HG02678 (cell line): ENCODE results near the gene KRTAP9-4.
"Not testable (repeated sequence)": the region's sequence is repeated elsewhere in the genome, so short reads cannot be mapped to it uniquely, and the experiment has no call there.

Experiments
- ATAC-seq: cut with Tn5 transposase; IDR thresholded peaks from one replicate; pipeline ENCODE4 v1.9.1; 2021; ENCODE audit warnings: mild to moderate bottlenecking, moderate library complexity; ENCODE audit not compliant: unreplicated experiment

Gene KRTAP9-4, protein sequence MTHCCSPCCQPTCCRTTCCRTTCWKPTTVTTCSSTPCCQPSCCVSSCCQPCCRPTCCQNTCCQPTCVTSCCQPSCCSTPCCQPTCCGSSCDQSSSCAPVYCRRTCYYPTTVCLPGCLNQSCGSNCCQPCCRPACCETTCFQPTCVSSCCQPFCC

GRCh38 chr17:41249637-41250240 lies at the start of gene KRTAP9-4:
Gene KRTAP9-4 (plus strand): TSS chr17:41249687. CDS start chr17:41249721, 34 bp downstream.
- ATAC-seq, result not testable (repeated sequence)

DNA sequence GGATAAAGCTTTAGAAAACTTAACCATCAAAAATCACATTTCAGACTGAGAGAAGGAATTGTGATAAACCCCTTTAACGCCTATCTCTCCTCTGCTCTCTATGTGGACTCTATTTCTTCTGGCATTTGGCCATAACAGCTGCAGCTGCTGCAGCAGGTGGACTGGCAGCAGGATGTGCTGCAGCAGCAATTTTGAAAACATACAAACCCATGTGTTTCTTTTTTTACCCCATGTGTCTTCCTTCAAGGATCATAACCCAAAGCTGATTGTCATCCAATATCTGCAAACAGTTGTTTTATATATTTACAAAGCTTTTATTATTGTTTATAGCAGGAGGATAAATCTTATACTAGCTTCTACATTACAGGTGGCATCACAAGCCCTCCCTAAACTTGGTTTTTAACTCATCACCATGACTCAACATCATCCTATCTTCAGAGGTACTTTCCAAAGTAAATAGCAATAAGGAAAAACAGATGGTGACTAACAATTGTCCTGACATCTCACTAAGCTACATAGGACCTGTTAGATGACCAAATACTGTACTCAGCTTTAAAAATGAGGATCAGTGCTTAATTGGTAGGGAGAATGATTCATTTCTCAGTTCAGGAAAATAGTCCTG lies 37.5 kb upstream of the KRTAP9-4 start:
- no peak for ATAC-seq

GRCh38 chr17:41212524-41213169 lies 36.8 kb upstream of the KRTAP9-4 start:
- no peak for ATAC-seq

DNA sequence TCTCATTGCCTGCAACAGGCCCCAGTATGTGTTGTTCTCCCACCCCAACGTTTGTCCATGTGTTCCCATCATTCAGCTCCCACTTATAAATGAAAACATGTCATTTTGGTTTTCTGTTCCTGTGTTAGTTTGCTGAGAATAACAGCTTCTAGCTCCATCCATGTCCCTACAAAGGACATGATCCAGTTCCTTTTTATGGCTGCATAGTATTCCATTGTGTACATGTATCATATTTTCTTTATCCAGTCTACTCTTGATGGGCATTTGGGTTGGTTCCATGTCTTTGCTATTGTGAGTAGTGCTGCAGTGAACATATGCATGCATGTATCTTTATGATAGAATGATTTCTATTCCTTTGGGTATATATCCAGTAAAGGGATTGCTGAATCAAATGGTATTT lies 33.8 kb upstream of the KRTAP9-4 start:
- ATAC-seq, result no peak

DNA sequence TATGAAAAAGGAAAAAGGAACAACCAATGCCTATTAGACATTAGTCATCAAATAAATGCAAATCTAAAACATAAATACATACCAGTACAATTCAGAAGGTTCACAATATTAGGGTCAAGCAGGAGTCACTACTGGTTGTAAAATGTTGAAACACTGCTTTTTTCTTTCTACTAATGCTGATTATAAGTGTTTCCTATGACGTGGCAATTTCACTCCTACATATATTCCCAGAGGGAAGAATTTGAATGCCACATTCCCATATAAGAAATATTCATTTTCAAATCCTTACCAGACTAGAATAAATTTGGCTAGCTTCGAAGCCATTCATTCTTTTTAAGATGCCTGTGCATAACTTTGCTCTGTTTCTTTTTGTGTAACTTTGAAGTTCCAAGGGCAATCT lies 25.7 kb upstream of the KRTAP9-4 start:
- ATAC-seq, result no peak

- no peak for ATAC-seq
Observed at GRCh38 chr17:41226051-41226450, 23.4 kb upstream of the KRTAP9-4 start.

- not testable (repeated sequence) for ATAC-seq
Observed at GRCh38 chr17:41226598-41227095, 22.8 kb upstream of the KRTAP9-4 start, which contains the start of gene KRTAP9-2. Gene KRTAP9-2 (plus strand): TSS chr17:41226648. CDS start chr17:41226655, 7 bp downstream.

DNA sequence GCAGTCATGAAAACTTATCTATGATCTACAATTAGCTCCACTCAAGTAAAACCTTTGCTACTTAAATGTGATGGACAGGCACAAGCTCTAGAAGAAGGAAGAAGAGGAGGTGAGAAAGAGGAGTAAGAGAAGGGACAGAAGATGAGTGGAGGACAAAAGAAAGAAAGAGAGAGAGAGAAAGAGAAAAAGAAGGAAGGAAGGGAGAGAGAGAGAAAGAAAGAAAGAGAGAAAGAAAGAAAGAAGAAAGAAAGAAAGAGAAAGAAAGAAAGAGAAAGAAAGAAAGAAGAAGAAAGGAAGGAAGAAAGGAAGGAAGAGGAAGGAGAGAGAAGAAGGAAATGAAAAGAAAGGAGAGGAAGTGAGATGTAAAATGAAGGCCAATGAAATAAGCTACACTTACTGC lies 19.4 kb upstream of the KRTAP9-4 start:
- no peak for ATAC-seq

GRCh38 chr17:41231731-41232130 lies 17.8 kb upstream of the KRTAP9-4 start:
- no peak for ATAC-seq

GRCh38 chr17:41232399-41233105 lies 16.9 kb upstream of the KRTAP9-4 start, which contains the start of gene KRTAP9-3:
Gene KRTAP9-3 (plus strand): TSS chr17:41232449. CDS start chr17:41232502, 53 bp downstream.
- not testable (repeated sequence) for ATAC-seq

DNA sequence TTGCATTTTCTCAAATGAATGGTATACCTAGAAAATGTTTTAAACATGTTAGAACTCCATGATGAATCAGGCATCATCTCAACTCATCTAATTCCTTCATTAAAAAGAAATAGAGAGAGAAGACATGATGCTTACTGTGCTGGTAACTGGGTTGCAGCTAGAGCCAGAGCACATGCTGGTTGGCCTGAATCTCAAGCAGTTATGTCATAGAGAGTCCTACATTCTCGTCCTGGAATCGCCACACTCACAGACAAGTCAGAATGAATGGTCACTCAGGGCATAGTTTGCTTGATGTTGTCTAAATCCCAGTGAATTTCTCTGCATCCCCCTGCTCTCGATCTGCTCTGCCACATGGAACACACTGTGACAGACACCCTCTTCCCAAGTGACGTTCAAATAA lies 12.4 kb upstream of the KRTAP9-4 start:
- not testable (repeated sequence) for ATAC-seq

DNA sequence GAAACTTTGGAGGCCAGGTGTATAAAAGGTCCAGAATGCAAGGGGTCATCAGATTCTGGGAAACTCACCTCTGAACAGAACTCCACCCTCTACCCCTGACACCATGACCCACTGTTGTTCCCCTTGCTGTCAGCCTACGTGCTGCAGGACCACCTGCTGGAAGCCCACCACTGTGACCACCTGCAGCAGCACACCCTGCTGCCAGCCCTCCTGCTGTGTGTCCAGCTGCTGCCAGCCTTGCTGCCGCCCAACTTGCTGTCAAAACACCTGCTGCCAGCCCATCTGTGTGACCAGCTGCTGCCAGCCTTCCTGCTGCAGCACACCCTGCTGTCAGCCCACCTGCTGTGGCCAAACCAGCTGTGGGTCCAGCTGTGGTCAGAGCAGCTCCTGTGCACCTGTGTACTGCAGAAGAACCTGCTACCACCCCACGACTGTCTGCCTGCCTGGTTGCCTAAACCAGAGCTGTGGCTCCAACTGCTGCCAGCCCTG lies 11.5 kb upstream of the KRTAP9-4 start, which contains the start of gene KRTAP9-8:
Gene KRTAP9-8 (plus strand): TSS at position 51 of the 489 bp plus-strand sequence. CDS start 53 bp downstream, at position 104.
- ATAC-seq, result not testable (repeated sequence)

GRCh38 chr17:41246995-41247787 lies 2.3 kb upstream of the KRTAP9-4 start:
- not testable (repeated sequence) for ATAC-seq

- ATAC-seq, result no peak
Observed at GRCh38 chr17:41251261-41251660, 1.8 kb downstream of the KRTAP9-4 start.

- no peak for ATAC-seq
Observed at GRCh38 chr17:41254861-41255260, 5.4 kb downstream of the KRTAP9-4 start.

DNA sequence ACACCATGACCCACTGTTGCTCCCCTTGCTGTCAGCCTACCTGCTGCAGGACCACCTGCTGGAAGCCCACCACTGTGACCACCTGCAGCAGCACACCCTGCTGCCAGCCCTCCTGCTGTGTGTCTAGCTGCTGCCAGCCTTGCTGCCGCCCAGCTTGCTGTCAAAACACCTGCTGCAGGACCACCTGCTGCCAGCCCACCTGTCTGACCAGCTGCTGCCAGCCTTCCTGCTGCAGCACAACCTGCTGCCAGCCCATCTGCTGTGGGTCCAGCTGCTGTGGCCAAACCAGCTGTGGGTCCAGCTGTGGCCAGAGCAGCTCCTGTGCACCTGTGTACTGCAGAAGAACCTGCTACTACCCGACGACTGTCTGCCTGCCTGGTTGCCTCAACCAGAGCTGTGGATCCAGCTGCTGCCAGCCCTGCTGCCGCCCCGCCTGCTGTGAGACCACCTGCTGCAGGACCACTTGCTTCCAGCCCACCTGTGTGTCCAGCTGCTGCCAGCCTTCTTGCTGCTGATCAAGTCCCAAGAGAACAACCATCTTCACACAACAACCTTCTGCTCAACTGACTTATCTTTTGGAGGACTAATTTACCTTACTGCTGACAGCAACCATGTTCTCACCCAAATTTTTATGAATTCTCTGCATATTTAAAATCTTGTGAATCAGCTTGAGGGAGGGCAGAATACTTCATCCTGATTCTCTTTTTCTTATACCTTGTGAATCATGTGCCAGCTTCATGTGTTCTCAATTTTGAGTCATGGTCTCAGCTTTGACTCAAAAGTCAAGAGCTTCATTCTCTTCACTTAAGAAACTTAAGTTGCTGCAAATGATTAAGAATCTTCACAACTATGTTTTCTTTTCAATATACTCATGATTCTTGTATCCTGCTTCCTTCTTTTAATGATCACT lies 6.1 kb downstream of the KRTAP9-4 start, which contains the start of gene KRTAP9-9:
Gene KRTAP9-9 (plus strand): TSS at position 4 of the 910 bp plus-strand sequence.
- not testable (repeated sequence) for ATAC-seq

GRCh38 chr17:41256291-41256685 lies 6.8 kb downstream of the KRTAP9-4 start:
- ATAC-seq, result no peak

GRCh38 chr17:41258406-41258805 lies 8.9 kb downstream of the KRTAP9-4 start:
- ATAC-seq, result no peak
